K562 treated with DMSO at 1 percent for 48 hours (cell line): ENCODE measurements around the gene EXOC6B. TPM values are rescaled to one million over a fixed set of nuclear protein-coding genes. Genes with fewer than 3 reads are reported as not detected.

Experiments used
- total RNA-seq: library from RNA; unstranded; fragments of 300-600 nt; gene quantifications from 2 replicates; pipeline ENCODE4 v1.2.3, GENCODE V29; 2022; ENCODE audit warnings: low replicate concordance; ENCODE audit errors: extremely low read depth

Gene EXOC6B
- total RNA-seq = not detected in 2 replicates

DNA sequence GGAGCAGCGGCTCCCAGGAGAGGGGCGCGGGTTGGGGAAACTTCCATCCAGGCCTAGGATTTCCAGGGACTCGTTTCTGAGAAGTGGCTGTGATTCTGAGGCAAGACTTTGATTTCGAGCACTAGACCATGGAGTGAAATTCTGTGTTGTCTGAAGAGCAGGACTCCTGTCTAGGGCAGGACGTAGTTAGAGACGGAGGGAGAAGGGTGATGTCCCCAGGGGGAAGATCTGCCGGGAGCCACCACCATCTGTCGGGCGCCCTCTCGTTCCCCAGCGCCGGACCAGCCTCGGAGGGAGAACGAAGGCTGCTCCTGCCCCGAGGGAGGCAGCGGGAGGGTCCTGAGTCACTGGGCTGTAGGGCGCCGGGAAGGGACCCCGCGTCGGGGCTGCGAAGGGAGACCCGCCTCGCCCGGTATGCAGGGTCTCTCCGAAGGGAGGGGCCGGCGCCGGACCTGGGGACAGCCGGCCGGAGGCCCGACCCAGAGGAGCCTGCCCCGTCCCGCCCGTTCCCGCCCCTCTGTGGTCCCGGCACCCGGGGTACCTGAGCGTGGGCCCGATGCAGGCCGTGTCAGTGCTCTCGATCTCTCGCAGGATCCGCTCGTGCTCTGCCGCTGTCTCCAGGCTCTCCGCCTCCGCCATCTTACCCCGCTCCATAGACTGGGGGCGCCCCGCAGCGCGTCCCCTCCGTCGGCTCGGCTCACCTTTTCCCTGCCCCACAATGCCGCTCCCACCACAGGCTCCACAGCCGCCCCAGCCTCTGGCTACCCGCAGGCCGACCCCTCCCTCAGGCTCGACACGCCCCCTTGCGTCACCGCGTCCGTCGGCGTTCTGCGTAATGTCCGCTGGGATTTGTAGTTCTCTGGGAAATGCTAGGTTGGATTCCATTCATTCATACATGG lies at the start of gene EXOC6B:
EXOC6B (minus strand) TSS at position 777 of the 899 bp plus-strand sequence.

DNA sequence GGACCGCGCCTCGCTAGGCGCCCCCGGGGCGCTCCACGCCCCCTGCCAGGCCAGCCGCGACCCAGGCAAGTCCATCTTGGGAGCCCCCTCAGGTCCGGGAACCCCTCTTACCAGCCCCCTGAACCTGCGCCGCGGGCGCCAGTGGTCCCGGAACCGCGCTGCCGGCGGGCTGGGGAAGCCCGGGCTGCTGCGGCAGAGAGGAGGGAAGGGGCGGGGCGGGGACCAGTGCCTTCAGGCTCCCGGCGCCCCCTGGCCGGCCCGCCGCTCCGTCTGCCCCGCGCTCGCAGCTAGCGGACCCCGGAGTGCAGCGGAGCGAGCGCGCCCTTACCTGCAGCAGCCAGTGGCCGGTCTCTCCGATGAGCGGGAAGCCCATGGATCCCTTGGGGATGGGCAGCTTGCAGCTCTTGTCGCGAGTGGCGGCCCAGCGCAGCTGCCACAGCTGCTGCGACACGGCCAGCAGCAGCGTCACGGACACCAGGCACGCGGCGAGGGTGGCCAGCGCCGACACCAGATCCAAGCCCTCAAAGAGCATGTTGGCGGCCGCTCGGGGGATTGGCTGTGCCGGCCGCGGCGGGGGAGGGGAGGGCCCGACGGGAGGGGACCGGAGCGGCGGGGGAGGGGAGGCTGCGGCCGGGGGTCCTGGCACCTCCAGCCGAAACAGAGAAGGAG lies 678.4 kb downstream of the EXOC6B start, which contains the start of gene CYP26B1:
CYP26B1 (minus strand) TSS at position 560 of the 669 bp plus-strand sequence; CDS start at position 532, 28 bp downstream.

Other genes with a start within 250 kb of the EXOC6B start
- gene SPR, start 61.4 kb upstream of the EXOC6B start, total RNA-seq = not detected in 2 replicates
- gene EMX1, start 91.5 kb upstream of the EXOC6B start, total RNA-seq = not detected in 2 replicates
- not detected in 2 replicates for gene SFXN5, start 245.7 kb upstream of the EXOC6B start, total RNA-seq